ENCODE data around the gene TMEM54.
A peak's percentile ranks its signal among the peaks of the same experiment; 100 is the strongest.

Gene TMEM54

DNA sequence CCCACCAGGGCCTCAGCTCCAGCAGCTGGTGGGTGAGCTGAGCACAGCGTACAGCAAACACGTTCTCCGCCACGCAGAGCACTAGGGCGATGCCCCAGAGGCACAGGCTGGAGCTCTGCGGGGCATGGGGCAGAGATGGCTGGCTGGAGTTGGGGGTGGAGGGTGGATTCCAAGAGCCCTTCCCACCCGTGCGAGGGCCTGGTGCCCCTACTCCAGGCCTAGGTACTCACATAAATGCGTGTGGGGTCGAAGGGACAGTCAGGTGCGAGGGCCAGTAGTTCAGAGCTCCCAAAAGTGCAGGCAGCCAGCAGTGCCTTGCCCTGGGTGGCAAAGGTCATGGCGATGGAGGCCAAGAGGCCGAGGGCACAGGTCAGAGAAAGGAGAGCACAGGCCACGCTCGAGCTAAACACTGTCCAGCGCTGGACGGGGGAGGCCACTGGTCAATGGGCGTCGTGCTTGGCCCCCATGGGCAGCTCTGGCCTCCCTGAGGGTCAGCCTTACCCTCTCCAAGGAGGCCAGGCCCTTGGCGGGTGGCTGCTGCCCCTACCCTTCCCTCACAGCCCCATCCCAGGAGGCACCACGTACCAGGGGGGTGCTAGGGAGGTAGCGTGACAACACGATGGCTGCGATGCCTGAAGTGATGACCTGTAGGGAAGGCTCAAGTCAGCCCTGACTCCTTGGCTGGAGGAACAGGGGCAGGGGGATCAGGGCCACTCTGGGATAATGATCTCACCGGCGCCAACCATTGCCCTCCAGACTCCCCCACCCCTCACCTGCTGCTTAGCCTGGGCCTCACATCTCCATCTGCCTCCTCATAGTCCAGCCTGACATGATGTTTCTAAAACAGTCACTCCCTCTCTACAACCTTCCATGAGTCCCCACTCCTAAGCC is 5.6 kb downstream of the TMEM54 start:
- no peak for DNase-seq

DNA sequence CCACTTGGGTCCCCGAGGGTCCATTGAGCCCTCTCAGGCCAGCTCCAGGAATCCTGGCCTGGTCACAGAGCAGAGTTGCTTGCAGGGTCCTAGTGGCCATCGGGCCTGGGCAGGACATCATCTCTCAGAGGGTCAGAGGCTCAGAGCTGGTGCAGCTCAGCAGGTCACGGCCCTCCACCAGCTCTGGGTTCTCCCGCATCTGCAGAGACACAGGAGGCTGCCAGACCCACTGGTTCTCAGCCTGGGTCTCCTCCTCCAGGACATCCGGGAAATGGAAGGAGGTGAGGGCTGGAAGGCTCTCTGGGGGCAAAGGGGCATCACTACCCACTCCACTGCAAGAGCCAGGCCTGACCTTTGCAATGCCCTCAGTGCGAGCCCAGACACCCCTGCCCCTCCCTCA is 6.5 kb downstream of the TMEM54 start:
- no peak for DNase-seq

DNA sequence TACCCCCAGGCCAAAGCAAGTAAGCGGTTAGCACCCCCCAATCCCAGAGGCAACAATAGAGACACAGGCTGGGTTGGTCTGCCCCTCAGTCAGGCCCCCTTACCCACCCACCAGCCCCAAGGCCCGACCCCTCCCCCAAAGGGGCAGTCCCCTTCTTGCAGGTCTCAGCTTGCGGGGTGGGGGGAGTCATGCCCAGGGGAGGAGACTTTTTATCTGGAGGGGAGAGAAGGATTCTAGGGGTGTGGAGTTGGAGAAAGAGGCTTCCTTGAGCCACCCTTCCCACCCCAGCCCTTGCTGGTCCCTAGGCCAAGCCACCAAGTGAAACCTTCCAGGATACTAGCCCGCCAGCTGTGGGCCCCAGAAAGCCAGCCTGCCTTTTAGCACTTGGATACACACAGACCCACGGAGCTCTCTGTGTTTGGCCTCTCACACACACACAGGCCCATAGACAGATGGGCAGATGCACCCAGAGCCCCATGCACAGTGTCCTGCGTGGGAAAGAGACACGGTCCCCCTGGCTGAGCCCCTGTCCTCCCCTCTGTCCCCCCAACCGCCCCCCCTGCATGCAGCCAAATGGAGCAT is 7.1 kb downstream of the TMEM54 start:
- no peak for DNase-seq

DNA sequence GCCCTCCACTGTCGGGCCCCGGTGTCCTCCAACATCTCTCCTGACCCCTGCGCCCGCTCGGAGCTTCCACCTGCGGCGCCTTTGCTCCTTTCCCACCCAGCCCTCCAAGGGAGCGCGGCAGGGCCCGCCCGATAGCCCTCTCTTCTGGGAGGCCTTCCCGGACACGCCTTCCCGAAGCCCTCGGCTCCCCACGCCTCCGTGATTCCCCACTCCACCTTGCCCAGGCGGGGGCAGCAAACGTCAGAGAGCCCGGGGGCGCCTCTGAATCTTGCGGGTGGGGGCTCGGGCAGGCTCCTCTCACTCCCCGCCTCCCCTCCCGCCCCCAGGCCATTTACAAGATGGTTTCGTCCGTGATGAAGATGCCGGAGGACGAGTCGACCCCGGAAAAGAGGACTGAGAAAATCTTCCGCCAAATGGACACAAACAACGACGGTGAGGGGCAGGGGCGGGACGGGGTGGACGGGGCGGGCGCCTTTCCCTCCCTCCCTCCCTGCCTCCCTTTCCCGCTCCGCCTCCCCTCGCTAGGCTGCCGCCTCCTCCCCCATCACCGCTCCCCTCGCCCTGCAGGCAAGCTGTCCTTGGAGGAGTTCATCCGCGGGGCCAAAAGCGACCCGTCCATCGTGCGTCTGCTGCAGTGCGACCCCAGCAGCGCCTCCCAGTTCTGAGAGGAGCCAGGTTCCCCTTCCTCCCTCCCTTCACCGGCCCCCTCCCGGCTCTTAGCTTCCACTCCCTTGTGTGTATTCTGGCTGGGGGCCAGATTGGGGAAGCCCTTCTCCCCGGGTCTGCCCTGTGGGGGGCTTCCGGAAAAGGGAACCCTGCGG is 7.8 kb downstream of the TMEM54 start:
- DNase-seq: peak in 35 of 56 donors; percentile 28 to 79 (median 56)

DNA sequence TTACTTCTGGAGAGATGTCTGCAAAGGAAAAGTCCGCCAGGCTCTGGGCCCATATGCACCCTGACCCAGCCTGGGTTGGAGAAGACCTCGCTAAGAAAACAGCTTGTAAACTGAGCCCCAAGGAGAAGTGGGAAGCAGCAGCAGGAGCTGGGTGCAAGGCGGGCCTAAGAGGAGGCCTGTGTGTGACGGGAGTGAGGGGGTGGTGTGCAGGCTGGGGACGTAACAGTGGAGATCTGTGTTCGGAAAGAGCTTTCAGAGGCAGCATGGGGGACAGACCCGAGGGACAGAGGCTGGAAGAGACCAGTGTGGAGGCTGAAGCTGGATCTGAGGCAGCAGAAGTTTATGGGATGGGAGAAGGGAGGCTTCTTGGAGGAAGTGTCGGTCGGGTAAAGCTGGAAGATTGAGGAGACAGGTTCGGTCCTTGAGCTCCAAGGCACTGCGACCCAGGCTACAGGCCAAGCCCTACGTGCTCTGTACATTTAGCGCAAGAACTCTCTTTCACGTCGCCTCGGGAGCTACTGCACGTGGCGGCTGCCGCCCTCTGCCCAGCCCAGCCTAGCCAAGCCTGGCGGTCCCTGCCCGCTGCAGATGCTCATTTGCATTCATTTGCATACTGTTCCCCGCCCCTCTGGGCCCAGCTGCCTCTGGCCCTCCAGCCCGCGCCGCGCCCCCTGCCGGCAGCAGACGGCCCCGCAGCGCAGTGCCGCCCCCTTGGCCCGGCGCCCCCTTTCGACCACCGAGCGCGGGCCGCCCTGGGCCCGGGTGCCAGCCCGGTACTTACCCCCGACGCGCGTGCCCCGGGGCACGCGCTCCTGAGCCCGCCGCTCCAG is 8.6 kb downstream of the TMEM54 start:
- peak in 48 of 56 donors; percentile 33 to 88 (median 70) for DNase-seq

DNA sequence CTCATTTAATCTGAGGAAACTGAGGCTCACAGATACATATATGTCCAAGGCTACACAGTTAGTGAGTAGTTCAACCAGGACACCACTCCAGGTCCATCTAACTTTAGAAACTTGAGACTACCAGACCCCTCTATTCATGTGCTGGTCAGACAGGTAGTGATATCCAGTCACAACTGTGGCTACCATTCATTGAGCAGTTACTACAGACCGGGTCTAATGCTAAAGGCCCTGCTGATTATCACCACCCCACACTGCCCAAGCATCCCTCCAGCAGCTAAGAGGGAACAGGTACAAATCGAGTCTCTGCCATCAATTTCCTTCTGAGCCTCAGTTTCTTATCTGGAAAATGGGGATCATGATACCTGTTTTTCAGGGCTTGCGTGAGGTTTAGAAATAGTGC is 9.6 kb downstream of the TMEM54 start:
- no peak for DNase-seq

DNA sequence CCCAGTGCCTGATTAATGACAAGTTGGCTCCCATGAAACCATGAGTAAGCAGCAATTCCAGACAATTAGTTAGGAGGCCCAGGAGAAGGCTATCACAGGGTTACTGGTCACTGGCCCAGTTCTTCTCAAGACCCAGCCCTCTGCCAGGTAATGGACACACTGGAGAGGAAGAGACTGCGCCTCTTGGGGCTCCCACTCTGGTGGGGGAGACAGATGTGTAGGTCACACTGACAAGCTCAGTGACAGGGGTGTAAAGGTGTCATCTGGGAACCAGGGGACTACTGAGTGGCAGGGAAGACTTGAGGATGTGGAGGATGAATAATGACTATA is 10.0 kb downstream of the TMEM54 start:
- DNase-seq: no peak

DNA sequence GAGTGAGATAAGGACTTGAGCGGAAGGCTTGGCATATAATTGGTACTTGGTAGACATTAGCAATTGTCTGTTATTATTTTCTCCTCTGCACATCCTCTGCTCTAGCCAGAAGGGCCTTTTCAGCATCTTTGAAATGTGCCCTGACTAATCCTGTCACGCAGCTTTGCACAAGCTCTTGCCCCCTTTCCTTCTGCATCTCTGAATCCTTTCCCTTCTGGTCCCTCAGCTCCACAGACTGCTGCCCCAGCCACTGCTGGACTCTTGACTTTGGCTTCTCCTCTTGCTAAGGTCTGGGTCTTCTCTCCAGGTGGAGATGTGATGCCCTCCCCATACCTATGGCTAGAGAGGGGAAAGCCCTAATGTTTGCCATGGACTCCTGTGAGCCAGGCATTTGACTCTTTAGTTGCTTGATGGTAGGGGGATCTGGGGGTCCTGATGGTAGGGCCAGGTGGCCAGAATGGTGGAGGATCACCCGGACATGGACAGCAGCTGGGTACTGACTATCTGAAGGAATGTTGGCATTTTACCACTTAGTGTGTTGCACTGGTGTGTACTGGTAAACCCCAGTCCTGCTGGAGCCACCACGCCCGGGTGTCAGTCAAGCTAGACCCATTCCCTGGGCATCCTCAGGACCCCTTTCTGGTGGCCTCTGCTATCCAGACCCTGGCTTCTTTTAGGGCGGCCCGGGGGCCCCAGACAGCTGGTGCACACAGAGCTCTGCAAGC is 10.5 kb downstream of the TMEM54 start:
- no peak for DNase-seq

DNA sequence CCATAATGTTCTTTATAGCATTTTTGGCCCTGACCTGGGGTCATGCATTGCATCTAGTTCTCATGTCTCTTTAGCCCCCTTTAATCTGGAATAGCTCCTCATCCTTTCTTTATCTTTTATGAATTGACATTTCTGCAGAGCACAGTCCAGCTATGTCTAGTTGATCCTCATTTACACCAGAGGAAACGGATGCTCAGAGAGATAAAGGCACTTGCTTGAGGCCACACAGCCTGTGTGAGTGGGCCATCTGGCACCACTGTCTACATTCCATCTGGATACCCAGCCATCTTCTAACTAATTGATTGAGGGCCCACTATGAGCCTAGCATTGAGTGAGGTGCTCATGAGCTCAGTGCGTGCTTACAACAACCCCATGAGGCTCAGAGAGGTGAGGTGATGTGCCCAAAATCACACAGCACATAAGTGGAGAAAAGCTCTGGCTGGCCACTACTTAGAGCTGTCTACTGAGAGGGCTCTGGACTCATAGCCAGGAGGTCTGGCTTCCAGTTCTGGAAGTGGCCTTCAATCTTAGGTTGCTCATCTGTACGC is 11.4 kb downstream of the TMEM54 start:
- no peak for DNase-seq

DNA sequence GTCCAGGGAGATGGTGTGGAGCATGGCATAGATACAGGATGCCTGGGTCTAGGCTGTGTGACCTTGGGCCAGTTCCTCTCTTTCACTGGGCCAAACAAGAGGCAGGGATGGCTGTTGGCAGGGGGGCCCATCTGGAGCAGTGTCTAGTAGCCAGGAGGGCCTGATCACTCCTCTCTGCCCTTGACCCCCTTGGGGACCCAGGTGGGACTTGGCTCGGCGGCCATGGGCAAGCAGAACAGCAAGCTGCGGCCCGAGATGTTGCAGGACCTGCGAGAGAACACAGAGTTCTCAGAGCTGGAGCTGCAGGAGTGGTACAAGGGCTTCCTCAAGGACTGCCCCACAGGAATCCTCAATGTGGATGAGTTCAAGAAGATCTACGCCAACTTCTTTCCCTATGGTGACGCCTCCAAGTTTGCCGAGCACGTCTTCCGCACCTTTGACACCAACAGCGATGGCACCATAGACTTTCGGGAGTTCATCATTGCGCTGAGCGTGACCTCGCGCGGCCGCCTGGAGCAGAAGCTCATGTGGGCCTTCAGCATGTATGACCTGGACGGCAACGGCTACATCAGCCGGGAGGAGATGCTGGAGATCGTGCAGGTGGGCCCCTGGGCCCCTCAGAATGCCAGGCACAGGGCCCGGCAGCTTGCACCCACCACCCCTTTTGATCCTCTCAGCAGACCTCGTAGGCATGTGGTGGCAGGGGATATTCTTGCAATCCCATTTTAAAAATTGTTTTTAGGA is 12.3 kb downstream of the TMEM54 start:
- no peak for DNase-seq

DNA sequence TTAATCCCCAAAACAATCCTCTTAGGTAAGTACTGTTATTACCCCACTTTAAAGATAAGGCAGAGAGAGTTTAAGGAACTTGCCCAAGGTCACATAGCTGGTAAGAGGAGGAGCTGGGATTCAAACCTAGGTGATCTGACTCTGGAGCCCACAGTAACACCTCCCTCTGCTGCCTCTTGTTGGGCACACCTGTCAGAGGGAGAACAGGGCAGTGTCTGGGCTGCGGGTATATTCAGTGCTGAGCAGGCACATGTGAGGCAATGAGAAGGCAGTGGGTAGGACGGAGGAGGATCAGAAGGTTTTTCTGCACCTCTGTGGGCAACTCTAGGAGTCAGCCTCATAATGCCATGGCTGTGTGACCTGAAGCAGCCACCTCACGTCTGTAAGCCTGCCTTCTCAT is 13.1 kb downstream of the TMEM54 start:
- no peak for DNase-seq

DNA sequence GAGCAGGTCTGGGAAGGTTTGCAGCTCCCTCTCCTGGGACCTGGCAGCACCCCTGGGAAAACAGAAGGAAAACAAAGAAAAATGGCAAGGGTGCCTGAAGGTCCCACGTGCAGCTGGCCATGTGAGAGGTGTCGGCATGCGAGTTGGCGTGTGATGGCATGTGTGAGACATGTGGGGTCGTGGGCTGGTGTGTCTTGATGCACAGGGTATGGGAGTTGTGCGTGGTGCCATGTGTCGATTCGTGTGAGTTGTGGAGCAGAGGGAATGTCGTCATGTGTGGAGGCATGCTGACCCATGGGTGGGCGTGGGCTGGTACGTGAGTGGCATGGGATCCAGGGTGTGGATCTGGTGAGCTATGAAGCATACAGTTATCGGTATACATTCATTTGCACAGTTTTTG is 13.6 kb downstream of the TMEM54 start:
- DNase-seq: peak in 11 of 56 donors; percentile 30 to 55 (median 40)

DNA sequence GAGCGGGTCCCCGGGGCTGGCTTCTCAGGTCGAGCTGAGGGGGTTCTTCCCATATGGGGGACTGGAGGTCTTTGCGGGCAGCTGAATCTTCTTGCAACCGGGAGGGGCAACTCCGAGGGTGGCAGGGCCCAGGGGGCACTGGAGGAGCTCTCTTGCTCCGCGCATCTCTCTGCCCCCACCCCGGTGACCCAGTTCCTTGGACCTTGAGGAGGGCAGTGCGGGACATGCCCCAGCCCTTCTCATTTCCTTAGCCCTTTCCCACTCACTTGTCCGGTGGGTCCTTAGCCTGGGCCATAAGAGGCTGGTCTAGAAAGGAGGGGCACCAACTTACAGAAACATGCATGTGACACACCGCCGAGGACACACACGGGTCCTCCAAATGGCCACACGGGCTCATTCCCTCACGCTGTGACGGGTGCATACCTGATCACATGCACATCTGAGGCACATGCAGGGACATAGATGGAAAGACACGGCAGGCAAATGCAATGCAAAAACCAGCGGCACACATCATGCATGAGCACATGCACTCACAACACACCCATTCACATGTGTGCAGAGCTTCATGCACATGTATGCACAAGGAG is 14.3 kb downstream of the TMEM54 start:
- no peak for DNase-seq

DNA sequence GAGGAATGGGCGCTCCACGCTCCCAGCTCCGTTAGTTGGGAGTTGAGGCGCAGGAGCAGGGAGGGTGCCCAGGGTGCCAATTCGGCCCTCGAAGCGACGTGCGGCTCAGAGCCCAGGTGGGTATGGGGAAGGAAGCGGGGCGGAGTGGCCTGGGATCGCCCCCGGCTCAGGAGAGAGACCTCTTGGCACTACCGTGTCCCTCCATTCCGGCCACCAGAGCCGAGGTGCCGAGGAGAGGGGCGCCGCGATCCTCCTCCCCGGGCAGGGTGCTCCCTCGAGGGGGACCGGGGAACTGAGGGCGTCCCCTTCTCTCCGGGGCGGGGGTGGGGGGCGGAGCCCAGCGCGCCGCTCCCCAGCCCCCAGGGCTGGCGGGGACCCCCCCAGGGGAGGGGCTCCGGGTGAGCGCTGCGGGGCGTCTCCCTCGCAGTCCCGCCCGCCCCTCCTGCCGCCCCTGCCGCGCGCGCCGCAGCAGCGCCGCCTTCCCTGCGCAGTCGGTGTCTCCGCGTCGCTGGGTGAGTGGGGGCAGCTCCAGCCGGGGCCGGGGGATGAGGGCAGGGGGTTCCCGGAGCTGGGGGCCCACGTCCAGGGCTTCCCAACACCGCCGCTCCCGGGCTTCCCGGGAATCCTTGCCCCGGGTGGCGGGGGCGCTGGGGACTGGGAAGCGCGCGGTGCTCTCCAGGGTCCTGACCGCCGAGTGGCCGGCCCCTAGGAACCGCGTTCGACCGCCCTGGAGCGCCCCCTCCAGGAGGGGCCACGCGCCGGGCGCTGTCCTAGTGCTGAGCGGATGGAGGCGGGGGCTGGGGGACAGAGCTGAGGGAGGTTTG is 15.0 kb downstream of the TMEM54 start, which contains the start of gene HPCA:
Gene HPCA, plus strand, starts transcription at position 488 of the 824 bp plus-strand sequence. CDS start 2,408 bp downstream, outside the sequence.
- DNase-seq: peak in 18 of 56 donors; percentile 23 to 75 (median 51)

DNA sequence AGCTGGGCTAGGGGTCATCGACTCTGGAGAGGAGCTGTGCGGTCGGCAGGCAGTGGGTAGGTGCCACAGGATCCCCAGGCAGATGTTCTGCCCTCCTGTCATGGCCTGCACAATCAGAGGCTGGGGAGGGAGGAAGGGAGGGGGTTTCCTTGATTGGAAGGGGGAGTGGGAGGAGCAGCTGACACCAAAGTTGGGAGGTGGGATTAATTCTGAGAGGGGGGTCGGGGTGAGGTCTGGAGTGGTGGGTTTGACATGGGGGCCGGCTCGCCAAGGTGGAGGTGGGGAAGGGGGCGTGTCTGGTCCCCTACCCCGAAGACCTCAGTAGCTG is 15.5 kb downstream of the TMEM54 start:
- DNase-seq: no peak

DNA sequence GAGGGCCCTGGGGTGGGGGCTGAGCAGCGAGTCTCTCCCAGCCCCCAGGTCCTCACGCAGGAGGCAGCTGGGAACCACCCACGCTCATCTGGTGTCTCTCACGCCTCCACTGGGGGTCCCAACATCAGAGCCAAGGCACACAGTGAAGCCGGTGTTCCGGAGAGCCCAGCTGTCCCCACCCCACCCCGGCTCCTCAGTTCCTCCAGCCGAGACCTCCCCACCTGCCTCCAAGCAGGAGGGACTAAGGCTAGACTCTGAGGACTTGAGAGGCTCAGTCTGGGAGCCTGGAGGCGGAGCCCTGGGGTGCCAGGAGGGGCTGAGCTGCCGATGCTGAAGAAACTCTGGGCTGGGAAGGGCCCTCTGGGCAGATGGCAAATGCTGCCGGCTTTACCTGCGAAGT is 16.5 kb downstream of the TMEM54 start:
- peak in 1 of 56 donors; percentile 33 for DNase-seq

DNA sequence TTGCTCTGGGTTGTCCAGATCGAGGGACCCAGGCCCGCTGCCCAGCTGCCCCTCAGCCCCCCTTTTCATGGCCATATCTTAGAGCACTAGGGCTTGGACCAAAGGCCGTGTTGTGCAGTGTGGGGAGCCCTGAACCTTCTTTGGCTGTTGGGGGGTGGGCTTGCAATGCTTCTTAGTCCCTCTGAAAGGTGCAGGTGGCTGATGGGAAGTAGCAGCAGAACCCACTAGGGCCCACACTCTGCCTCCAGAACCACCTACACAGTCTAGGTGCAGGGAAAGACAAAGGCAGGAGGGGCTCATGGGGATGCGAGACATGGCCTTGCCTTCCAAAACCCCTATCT is 17.2 kb downstream of the TMEM54 start:
- no peak for DNase-seq

DNA sequence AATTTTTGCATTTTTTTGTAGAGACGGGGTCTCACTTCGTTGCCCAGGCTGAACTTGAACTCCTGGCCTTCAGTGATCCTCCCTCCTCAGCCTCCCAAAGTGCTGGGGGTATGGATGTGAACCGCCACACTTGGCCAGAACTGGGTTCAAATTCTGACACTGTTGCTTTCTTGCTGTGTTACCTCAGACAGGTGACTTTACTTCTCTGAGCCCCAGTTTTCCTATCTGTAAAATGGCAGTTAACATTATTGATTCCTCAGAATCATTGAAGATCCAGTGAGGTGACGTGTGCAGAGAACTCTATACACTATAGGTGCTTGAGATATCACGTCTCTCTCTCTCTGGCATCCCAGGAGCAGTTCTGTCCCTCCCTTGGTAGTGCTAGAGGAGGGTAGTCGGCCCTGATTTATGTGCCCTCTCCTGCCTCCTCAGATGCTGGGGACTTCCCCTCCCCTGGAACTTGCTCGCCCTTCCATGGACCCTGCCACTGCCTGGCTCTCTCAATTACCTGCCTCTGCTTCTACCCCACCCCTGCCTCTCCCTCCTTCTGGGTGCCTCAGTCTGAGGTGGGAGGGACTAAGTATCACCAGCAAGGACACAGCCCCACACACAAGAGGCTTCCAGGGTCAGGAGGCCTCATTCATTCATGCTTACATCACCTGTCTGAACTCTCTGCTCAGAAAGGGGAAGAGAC is 17.7 kb downstream of the TMEM54 start:
- no peak for DNase-seq
